ENCODE data around the gene KAT2B.
"Not testable (repeated sequence)": the region's sequence is repeated elsewhere in the genome, so short reads cannot be mapped to it uniquely, and the experiment has no call there.

Gene KAT2B

DNA sequence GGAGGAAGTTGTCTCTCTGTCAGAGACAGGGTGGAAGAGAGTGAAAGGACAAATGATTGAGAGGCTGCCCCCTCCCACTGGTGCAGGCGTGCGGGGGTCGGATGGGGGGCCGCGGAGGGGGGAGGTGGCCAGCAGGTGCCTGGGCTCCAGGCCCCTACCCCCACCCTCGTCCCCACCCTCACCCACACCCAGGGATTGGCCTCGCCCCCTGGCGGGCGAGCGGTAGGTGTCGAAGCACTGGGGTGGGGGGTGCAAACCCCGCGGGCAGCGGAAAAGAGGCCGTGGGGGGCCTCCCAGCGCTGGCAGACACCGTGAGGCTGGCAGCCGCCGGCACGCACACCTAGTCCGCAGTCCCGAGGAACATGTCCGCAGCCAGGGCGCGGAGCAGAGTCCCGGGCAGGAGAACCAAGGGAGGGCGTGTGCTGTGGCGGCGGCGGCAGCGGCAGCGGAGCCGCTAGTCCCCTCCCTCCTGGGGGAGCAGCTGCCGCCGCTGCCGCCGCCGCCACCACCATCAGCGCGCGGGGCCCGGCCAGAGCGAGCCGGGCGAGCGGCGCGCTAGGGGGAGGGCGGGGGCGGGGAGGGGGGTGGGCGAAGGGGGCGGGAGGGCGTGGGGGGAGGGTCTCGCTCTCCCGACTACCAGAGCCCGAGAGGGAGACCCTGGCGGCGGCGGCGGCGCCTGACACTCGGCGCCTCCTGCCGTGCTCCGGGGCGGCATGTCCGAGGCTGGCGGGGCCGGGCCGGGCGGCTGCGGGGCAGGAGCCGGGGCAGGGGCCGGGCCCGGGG is at the start of gene KAT2B:
Gene KAT2B (plus strand): TSS at position 682 of the 783 bp plus-strand sequence. CDS start 32 bp downstream, at position 714.
- DNase-seq (ENCODE audit: low read depth, low spot score) = peak; percentile 71

- no peak for DNase-seq (ENCODE audit: low read depth, low spot score)
These were observed 45.5 kb upstream of the KAT2B start for GRCh38 chr3:19994796-19995195.

GRCh38 chr3:19997502-19997901 is 42.7 kb upstream of the KAT2B start:
- DNase-seq (ENCODE audit: low read depth, low spot score) = no peak

GRCh38 chr3:20001932-20002331 is 38.3 kb upstream of the KAT2B start:
- no peak for DNase-seq (ENCODE audit: low read depth, low spot score)

- no peak for DNase-seq (ENCODE audit: low read depth, low spot score)
These were observed 32.3 kb upstream of the KAT2B start for GRCh38 chr3:20007960-20008359.

- DNase-seq (ENCODE audit: low read depth, low spot score) = no peak
These were observed 31.6 kb upstream of the KAT2B start for GRCh38 chr3:20008646-20009045.

- no peak for DNase-seq (ENCODE audit: low read depth, low spot score)
These were observed 28.1 kb upstream of the KAT2B start, which contains the start of gene PP2D1 for GRCh38 chr3:20012164-20012563. Gene PP2D1, minus strand, starts transcription at chr3:20012264. Its CDS starts 192 bp downstream, at chr3:20012072.

- no peak for DNase-seq (ENCODE audit: low read depth, low spot score)
These were observed 26.9 kb upstream of the KAT2B start for GRCh38 chr3:20013396-20013795.

DNA sequence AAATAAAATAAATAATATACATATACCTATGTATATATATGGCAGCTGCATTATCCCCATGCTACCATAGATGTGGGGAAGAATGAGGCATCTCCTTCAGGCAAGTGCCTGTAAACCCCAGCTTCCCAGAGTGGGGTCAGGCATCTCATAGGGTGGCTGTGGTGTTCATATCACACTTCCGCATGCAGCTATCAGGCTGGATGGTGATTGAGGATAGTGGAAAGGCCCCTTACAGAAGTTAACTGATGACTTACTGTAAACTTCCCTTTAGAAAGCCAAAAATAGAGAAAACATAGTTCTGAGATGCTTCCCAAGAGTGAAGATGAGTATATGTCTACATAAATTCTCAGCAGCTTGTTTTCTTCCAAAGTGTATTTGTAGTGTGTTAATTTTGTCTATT is 24.7 kb upstream of the KAT2B start:
- no peak for DNase-seq (ENCODE audit: low read depth, low spot score)

DNA sequence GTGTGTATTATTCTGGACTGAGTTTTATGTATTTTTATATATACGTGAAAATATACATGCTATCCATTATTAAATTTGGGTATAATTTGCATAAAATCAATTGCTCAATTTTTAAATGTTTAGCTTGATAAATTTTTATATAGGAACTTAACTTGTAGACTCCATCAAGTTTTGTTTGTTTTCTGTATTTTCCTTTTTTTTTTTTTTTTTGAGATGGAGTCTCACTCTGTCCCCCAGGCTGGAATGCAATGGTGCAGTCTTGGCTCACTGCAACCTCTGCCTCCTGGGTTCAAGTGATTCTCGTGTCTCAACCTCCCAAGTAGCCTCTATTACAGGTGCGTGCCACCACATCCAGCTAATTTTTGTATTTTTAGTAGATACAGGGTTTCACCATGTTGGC is 24.2 kb upstream of the KAT2B start:
- not testable (repeated sequence) for DNase-seq (ENCODE audit: low read depth, low spot score)

DNA sequence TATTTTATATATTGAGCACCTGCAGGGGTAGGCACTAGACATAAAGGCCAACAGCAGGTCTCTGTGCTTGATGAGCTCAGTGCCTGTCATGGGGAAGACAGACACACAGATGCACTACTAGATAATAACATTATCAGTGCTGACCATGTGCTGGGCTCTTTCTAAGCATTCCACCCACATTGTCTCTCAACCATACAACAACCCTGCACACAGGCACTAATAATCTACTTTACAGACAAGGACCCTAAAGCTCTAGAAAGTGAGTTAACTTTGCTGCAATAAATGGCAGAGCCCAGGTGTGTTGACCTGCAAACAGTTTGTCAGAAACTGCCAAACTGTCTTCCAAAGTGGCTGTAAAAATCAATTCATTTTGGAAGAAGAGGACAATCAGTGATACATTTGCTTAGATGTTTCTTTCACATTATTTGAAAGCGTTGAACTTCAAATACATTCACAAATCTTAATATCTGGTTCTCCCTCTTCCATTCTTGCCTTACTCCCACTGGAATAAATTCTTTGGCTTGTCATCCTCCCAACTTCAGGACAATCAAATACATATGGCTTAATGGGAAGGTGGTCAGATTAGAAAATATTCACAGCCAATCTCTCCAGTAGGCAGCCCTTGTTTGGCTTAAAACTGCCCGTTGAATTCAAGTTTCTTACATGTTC is 17.2 kb upstream of the KAT2B start:
- no peak for DNase-seq (ENCODE audit: low read depth, low spot score)

DNA sequence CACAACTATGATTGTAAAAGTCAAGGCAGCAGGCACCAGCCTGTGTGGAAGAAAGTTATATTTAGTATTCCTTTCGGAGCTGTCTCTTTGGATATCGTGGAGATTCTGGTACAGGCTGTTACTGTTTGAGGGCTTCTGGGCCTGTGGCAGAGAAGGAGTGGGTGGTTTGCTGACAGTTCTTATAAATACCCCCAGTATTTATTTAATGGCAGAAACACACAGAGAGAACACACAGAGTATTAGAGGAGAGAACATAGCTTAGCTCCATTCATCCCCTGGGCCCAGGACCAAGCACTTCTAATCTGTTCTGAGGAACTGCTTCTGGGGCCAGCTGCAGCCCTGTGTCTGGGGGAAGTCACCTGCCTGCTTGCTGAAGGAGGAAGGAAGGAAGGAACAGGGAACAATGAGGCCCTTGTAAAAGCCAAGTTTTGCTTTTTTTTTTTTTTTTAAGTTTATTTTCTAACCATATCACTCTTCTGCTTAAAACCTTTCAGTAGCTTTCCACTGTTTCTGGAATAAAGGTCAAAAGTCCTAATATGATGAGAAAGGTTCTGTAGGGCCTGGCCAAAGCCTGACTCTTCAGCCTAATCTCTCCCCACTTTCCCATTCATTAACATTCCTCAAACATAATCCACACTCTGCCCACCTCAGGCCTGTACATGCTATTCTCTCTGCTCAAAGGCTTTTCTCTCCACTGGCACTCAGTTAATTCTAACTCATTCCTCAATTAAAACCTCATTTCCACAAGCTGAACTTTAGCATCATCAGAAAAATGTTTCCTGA is 16.4 kb upstream of the KAT2B start:
- DNase-seq (ENCODE audit: low read depth, low spot score) = no peak

DNA sequence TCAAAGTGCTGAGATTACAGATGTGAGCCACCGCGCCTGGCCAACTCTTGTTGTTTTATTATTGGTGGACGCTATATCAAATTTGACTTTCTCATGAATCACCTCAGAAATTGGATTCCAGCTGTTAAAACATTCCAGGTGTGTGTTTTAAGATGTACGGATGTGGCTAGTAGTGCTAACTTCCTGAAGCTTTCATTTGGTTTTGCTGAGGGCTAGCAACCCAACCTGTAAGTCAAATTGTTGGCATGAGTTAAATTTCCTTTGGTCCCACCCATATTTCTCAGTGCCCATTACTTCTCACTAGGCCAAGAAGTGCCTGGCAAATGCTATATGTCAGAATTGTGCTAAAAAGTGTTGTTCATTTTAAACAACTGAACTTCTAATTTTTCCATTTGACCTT is 13.1 kb upstream of the KAT2B start:
- no peak for DNase-seq (ENCODE audit: low read depth, low spot score)

DNA sequence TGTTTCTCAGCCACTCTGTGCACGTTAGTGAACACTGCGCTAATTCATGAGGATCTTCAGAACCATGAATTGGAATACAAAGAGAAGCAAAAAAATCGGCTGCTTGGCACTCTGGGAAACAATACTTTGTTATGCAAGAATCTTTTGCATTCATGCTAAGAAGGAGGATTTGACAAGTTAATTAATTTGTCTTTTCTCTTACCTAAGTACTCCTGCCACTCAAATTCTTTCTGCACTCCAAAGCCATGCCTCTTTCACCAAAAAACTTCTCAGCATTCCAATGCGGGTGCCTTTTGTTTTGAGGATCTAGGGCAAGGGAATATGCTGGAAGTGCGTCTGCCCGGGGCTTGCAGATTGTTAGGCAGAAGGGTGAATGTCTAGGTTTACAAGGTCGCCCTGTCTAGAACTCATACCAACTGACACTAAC is 11.3 kb upstream of the KAT2B start:
- DNase-seq (ENCODE audit: low read depth, low spot score) = no peak

DNA sequence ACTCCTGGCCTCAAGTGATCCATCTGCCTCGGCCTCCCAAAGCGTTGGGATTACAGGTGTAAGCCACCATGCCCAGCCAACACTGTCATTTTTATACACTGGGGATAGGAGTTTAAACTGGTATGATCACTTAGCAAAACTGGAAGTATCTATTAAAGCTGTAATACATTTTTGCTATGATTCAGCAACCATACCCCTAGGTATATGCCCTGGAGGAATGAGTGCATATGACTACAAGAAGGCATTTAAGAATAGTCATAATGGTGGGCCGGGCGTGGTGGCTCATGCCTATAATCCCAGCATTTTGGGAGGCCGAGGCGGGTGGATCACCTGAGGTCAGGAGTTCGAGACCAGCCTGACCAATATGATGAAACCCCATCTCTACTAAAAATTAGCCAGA is 8.3 kb upstream of the KAT2B start:
- not testable (repeated sequence) for DNase-seq (ENCODE audit: low read depth, low spot score)

GRCh38 chr3:20035019-20035418 is 5.2 kb upstream of the KAT2B start:
- no peak for DNase-seq (ENCODE audit: low read depth, low spot score)

DNA sequence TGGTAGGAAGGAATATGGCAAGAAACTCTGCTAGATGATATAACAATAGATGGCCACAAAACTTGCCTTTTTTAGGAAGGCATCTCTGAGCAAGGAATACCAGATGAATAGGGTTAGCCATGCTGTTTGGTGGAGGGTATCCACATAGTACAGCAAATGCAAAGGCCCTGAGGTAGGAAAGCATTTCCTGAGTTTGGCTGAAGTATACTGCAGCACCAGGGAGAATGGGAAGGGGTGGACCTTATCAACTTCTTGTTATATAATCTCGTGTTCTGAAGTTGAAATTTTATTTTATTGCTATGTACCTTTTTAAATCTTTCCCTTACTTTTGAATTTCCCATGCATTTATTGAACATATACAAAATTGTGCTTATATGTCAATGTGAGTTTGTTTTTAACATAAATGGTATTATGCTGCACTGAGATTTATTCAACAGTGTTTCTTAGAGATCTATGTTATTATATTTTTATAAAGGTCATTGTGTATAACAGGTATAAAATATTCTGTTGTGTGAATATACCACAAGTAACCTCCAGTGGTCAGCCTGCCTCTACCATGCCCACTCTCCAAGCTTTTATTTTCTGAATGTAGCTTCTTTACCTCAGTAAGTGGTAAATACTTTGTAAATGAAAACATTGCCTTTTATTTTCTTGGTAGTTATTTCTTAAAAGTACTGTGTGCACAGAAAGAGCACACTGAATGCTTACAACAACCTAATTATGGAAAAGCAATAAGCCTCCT is 2.8 kb upstream of the KAT2B start:
- DNase-seq (ENCODE audit: low read depth, low spot score) = no peak

- DNase-seq (ENCODE audit: low read depth, low spot score) = no peak
These were observed 1.4 kb upstream of the KAT2B start for GRCh38 chr3:20038699-20039465.

- no peak for DNase-seq (ENCODE audit: low read depth, low spot score)
These were observed 831 bp upstream of the KAT2B start for GRCh38 chr3:20039466-20039764.

DNA sequence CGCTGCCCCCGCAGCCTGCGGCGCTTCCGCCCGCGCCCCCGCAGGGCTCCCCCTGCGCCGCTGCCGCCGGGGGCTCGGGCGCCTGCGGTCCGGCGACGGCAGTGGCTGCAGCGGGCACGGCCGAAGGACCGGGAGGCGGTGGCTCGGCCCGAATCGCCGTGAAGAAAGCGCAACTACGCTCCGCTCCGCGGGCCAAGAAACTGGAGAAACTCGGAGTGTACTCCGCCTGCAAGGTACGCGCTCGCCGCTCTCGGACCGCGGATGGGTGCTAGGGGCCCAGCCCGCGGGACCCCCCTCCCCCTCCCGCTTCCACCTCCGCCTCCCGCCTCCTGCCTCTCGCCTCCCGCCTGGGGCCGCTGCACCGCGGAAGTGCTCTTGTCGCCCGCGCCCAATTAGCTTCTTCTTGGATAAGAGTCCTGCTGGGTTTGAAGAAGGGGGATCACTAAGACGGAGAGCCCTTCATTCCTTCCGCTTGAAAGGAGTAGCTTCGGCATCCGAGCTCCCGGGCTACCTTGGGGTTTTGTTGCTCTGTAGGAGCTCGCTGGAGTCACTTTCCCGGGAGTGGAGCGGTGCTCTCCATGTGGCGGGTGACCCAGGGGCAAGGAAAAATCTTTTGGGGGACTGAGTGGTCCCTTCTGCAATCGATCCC is 426 bp downstream of the KAT2B start:
- DNase-seq (ENCODE audit: low read depth, low spot score) = peak; percentile 36
